NCI-H82 (cell line): Measurements from ENCODE around the gene POPDC2.

Experiments
- DNase-seq: peaks from one replicate; lab custom pipeline; 2025; lab: John Stamatoyannopoulos, UW

POPDC2 gene

DNA sequence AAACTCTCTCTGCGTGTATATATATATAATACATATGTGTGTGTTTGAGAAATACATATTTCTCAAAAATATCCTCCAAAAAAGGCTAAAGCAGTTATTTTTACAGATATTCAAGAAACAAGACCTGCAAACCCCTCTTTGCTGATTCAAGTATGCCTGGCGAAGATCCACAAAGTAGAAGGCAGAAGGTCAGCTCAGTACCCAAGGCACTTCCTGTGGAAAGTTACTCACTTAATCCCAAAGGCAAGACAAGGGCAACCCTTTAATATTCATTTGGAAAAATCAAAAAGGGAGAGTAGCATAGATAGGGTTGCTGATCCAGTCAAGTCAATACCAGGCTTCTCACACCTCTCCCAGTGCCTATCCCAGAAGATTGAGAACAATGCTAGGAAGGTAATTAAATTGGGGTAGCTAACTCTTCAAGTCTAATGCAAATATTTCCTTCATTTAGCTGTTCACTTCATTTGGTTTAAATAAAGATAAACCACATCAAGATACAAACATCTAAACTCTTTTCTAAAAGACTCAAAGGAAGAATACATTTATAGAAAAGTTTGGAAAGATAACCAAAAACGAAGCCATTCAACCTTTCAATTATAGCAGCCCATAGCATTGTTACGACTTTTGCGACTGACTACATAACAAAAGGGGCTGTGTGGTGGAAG lies 9.6 kb upstream of the POPDC2 start:
- no peak for DNase-seq

DNA sequence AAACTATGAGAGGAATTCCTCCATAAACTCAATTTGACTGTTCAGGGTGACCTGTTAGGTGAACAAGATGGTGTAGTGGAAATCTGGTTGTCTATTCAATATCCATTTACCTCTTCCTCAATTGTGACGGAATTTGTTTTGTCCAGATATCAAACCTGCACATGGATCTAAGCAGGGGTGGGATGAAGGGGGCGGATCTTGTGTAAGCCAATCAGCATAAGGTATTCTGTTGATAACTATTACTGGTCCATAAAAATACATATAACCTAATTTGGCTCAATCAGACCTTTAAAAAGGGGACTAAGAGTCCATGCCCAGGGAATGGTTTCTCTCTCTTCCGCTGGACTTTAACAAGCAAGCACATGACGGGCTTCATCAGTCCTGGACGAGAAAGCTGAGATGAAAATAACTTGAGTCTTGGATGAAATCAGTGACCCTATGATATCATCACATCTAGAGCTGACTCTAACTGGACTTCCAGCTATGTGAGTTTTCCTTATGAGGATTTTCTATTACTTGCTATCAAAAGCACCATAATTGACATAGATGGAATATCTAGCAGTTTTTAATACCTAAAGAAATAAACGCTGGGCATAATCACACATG lies 5.7 kb upstream of the POPDC2 start:
- DNase-seq, result no peak

DNA sequence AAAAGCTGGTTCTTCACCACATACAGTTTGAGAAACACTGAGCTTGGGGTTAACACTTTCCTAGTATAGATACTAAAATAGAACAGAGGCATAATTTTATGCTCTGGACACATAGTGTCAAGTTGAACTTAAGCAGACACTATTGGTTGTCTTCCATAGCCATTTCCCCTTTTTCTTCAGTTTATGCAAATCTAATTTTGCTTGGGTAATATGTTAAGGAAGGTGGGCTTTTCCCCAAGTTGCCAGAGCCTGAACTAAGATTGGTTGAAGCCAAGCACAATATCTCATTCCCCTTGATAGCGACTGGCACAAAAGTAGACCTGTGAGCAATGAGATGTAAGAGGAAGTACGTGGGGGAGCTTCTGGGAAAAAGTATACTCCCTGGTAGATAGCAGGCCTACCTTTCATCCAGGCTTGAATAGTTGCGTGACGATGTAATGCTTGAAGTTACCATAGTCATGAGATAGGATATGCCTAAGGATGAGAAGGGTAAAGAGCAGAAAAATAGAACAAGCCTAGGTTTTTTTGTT lies 4.5 kb upstream of the POPDC2 start:
- DNase-seq, result no peak

DNA sequence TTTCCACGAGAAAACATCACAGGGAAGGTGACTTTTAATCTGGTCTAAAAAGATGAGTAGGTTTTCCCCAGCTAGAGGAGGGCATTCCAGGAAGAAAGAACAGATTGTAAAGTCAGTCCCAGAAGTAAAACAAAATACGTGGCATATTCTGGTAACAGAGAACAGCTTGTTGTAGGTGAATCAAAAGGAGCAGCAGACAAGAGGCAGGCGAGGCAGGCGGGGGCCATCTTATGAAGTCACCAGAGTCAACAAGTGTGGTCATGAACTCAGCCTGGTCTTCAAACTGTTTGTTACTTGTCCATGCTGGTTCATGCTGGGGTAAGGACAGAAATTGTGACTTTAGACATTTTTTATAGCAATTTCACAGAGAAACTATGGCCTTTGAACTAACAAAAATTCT lies 4.0 kb upstream of the POPDC2 start:
- no peak for DNase-seq

DNA sequence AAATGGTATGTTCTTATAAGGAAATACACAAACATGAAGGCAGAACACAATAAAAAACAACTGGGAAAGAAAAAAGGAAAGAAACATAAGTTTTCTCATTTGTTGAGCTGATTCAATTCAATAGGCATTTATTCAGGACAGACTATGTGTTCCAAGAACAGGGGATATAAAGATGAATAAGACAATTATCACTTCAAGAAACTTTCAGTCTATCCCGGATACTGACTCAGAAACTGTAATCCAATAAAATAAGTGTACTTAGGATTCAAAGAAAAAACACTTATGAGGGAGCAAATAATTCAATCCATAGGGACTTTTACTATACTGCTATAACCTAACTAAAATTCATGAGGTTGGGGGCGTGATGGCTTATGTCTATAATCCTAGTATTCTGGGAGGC lies 3.5 kb upstream of the POPDC2 start:
- no peak for DNase-seq

DNA sequence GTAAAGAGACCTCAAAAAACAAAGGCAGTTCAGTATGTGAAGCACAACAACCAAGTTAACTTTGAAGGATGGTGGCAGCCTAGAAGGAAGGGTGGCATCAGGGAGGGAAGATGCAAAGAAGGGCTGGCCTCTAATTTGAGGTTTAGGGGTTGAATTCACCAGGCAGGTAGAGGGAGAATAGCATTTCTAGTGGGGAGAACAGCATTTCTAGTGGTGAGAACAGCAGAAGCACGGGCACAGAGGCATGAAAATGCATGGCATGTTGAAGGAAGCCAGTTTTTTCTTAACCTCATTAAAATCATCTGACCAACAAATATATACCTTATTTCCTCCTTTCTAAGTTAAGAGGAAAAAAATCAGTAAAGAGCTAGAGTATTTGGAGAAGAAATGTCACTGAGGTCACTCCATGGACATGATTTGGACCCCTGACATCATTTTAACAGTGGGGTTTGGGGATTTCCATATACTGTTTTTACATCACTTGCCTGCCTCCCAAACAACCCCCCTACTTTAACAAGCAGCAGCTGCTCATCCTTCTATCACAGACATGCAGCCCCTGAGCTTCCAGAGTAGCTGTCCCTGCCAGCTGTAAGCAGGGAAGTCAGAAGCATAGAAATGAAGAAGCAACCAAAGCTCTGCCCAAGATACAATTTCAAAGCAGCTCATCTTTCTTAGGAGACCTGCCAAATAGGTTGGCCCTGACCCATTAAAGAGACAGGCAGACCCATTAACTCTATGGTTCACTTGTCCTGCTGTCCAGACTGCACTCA lies 2.4 kb upstream of the POPDC2 start:
- DNase-seq, result no peak

DNA sequence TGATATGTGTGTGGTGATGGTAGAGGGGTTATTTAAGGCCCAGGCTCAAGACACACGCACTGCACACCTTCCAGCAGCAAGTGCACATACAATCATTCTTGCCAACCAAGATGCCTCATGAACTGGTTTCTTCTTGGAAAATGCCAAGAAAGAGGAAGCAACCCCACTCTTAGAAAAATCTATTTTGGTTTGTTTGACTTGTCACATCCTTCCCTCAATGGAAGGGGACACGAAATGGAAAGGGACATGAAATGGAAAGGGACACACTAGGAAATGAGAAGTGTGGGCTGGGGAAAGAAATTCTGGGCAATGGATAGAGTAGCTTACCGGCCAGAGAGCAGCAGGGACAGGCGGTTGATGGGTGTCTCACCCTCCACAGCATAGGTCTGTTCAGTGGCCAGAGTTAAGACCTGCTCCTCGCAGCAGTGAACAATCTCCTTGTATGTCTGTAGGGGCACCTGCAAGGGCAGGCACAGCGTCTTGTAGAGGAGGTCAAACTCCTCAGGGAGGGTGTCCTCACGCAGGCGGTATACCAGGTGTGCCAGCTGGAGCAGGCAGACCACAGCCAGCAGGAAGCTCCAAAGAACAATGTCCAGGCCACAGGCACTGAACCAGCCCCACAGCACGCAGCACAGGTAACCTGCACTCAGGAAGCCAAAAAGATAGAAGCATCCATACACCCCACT lies 640 bp downstream of the POPDC2 start:
- no peak for DNase-seq

DNA sequence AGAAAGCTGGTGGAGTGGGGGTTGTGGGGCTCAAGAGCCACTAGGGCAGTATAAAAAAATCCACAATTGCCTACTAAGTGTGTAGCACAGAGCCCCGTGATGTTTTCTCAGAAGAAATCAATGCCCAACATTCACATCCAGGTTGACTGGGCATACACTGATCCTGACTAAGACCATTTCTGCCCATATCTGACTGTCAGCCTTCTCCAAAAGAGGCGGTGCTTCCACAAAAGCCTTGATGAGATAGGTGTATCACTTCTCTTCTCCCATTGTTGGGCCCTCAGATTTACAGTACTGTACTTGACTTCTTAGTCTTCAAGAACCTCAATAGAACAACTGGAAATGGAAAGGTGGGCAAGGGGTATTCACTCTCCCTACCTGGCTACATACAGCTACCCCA lies 1.4 kb downstream of the POPDC2 start:
- no peak for DNase-seq

DNA sequence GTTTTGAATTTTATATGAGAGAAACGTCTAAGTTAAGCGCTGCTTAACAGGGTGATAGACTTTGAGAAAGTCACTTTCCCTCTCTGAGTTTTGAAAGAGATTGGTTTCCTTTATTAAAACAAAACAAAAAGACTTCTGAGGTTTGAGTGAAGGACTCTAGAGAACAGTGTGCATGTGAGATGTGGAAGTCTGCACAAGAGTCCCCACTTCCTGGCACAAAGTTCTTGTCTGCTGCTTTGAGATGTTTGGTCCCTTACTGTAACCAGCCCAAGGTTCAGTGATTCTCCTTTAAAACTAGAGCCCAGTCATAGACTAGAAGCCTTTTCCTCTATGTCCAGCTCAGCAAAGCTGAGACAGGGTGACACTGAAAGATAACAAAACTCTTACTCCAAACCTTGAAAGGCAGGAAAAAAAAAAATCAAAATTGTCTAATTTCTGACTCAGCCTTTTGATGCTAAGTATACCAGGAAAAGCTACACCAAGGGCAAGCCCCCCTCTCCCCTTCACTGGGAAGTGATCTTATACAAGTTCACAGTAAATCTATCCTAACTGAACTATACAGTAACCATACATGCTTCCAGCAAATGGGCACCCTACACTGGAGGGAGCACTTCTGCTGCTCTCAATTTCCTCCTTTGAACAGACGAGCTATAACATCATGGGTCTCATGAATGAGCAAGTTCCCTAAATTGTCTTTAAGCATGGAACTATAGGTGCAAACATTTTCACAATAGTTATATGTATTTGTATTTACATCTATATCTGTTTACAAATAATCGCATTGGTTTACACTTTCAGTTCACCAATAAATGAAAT lies 2.3 kb downstream of the POPDC2 start:
- no peak for DNase-seq

DNA sequence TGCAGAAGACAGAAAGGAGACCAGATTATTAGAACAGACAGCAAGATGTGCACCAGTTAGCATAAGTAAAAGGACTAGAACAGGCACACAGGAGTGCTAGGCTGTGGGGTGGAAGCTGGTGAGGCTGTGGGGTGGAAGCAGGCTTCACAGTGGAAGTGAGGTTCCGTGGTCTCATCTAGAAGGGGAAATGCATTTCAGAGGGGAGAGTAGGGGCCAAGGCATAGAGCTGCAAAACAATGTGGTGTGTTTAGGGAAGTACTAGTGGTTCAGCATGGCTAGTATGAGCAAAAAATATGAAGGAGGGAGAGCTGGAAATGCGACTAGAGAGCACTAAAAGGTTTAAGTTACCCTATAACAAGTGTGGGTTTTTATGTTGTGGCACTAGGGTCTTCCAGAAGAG lies 6.5 kb downstream of the POPDC2 start:
- no peak for DNase-seq

DNA sequence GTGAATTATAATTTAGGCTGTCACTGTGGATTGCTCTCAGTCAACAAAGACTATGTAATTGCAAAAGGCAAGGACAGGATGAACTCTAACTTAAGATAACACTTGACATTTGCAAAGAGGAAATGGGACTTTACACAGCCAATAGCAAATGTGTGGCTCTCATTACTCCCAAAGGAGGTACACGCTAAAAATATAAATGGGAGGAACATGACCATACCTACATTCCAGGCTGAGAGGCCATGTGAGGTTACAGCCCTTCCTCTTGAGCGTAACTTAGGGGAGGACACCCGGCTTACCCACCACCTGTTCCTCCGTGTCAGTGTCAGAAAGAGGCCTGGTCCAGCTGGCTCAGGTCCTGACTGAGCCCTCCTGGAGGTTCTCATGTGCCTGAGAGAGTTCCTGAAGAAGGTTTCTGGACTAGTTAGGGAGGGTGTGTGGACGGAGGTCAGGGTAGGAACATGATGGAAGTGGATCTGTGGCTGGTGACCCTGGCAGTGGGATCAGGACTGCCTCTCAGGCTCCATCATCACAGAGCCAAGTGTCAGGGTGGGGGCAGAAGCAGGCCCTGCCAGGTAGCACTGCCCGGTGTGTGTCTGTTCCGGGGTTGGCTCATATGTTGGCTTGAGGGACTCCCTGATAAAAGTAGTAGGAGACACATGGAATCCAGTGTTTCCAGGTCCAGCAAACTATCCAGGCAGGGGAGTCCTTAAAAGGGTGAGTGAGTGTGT lies 7.9 kb downstream of the POPDC2 start:
- peak; percentile 56 for DNase-seq

DNA sequence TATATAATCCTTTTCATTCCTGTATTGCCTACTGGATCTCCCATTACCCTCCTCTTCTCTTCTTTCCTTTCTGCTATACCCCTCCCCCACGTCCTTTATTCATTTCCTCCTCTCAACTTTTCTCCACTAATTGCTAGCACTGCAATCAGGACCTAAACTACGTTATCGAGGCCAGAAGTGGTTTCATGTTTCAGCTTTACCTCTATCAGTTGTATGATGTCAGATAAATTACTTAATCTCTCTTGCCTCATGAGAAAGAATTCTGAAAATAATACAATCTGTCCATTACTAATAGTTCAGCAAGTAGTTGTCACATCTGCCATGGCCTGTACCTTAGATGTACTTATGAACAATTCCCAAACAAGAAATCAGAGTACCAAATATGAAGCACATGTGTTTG lies 10.6 kb downstream of the POPDC2 start:
- DNase-seq, result peak; percentile 33

DNA sequence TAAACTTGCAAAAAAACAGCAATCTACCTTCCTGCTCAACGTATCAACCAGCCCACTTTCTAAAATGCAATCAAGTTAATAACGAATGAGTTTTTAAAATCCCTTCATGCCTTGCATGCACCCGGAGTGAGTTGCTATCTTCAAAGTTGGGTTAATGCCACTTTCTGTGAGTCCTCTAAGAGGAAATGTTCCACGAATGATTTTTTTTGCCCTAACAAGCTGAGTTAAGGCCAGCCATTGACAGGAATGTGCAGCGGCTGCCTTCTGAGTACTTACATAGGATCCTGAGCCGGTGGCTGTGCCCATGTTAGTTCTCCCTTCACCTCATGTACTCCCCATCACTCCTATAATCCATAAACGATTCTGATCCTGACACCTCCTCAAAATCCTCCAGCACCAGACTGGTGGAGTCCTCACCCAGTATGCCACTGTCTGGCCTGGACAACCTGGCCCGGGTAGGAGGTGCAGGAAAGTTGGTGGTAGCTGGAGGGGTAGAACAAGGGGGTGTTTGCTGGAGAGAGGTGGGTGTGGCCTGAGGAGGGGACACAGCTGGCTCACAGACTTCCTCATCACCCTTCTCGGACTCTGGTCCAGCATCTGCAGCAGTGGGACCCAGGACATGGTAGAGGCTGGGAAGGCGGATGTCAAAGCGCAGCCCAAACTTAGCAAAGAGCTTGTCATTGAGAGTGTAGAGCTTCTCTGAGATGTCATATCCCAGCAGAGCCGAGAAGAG lies 12.4 kb downstream of the POPDC2 start:
- no peak for DNase-seq

DNA sequence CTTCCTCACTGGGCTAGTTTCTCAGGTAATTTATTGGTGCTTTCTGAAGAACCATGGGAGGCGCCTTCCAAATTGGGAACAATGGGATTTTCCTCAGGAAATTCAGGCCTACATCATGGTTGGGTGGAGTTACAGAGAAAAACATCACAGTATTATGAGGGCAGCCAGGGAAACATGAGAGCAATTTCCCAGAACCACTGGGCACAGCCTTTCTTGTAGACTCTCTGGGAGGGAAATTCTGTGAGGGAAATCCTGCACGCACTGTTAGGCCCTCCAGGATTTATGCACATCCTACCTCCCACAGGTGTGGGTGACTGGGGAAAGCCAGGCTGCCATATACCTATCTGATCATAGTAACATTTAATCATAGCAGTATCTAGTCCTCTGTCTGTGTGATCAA lies 13.2 kb downstream of the POPDC2 start:
- no peak for DNase-seq

DNA sequence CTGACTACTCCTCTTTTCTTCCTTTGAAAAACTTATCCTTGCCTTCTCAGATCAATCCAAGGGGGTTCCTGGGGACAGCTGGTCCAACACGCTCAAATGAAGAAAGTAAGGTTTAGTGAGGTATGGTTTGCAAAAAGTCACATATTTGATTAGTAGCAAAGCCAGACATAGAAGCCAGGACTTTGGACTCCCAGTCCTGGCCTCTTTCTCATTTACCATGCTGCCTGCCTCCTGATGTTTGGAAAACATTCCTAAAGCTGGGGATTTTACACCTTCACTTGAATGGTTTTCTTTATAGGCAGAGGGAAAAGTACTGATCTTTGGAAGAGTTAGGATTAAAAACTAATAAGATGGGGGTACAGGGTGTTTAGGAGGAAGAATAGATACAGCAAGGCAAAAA lies 14.6 kb downstream of the POPDC2 start:
- no peak for DNase-seq

DNA sequence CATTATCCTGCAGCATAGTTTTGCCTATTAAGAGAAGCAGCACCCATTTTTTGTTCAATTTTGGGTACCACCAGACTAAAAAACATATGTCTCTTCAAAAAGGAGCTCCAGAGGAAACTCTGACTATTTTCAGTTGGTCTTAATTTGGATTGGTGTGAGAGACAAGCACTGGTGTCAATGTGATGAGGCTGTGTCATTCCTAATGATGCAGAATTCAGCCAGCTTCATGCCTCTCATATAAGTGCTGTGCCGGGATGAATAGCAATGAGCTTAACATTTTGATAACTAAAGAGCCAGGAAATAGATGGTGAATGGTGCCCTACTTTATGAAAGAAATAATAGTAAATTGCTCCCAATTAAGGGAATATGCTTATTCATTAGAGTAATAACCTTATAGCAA lies 15.9 kb downstream of the POPDC2 start:
- no peak for DNase-seq

DNA sequence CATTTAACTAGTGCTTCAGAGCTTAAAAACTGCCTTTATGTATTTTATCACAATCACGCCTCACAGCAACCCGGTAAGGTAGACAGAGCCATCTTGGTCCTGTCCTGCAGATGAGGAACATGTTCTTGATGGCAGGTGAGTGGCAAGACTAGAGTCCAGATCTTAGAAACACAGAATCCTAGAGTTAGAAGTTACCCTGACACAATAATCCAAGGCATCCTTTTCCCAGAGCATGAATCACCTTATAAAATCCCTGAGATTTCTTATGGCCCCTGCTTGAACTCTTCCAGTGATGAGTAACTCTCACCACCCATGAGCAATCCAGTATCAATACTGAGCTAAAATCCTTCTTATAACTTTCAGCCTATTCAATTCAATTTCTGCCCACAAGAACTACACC lies 16.9 kb downstream of the POPDC2 start:
- peak; percentile 23 for DNase-seq

DNA sequence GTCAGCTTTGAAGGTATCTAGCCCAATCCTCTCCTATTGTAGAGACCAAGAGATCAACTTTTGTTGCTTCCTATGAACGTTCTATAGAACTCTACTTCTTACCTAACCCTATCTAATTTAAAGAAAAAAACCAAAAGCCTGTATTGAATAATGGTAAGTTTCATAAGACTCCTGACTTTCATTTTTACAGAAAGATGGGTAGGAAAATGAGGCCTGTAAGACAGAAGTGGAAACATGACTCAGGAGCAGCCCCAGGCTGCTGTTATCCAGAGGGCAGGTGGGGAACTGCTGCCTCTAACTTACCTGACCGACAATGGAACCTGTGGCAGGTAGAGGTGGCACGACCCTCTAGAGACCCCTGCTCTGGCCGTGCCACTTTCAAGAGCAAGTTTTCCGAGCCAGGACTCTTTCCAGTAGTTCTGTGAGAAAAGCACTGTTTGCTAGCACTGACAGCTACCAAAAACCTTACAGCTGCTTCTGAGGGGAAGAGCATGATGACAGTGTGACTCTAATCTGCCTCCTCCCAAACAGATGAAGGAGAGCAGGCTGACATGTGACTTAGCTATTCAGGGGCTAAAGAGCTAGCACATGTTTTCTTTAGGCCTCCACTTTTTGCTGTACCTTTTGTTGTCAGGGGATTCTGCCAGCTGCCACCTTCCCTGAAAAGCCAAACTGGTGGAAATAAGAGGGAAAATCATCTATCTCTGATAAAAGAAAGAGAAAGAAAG lies 17.5 kb downstream of the POPDC2 start:
- DNase-seq, result peak; percentile 80

DNA sequence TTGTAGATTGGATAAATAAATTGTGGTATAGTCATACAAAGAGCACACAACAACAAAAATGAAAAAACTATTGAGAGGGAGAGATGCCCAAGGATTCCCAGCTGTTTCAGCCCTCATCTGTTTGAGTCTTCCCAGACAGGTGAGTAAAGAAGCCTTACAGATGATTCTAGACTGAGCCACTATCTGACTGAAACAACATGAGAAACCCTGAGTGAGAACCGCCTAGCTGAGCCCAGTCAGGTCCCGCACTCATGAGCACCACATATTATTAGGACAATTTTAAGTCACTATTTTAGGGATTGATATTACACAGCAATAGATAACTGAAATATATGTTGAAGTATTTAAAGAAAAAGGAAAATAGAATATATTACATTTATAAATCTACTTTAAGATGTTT lies 19.0 kb downstream of the POPDC2 start:
- no peak for DNase-seq
